Right atrium auricular region (tissue), 2 donors: ENCODE results near the gene C5orf63. TPM values are rescaled to one million over a fixed set of nuclear protein-coding genes. Genes with fewer than 3 reads are reported as not detected.

ENCODE experiments used
- DNase-seq: peaks from one replicate; pipeline ENCODE4 v3.0.0-alpha.2; 2019; ENCODE audit warnings: low spot score
- H3K27ac ChIP-seq, 2 donors: fragments of 200-600 bp; sonication (generic); 1 replicate in 1 of 2; 2 replicates in 1 of 2; pipeline ENCODE4 v1.5.1; 2016 to 2019
- H3K27me3 ChIP-seq, 2 donors: fragments of 200-600 bp; sonication (generic); one replicate each; pipeline versions ENCODE4 v1.5.1 to v1.6.0; 2017 to 2019
- H3K36me3 ChIP-seq: fragments of 200-600 bp; sonication (generic); one replicate; pipeline ENCODE4 v1.5.1; 2016
- H3K4me1 ChIP-seq, 2 donors: fragments of 200-600 bp; sonication (generic); one replicate each; pipeline versions ENCODE4 v1.5.1 to v1.6.0; 2017 to 2019
- H3K4me3 ChIP-seq, 2 donors: fragments of 200-600 bp; sonication (generic); 1 replicate in 1 of 2; 2 replicates in 1 of 2; pipeline ENCODE4 v1.5.1; 2017 to 2019; ENCODE audit warnings: mild to moderate bottlenecking in 1 of 2, moderate library complexity in 1 of 2
- H3K9me3 ChIP-seq, 2 donors: fragments of 200-600 bp; sonication (generic); one replicate each; pipeline ENCODE4 v1.5.1; 2019
- CTCF ChIP-seq, 2 donors: fragments of 200-600 bp; sonication (generic); IDR thresholded peaks; one replicate each; pipeline ENCODE4 v1.5.1; 2019; ENCODE audit warnings: antibody characterized with exemption in 2 of 2
- total RNA-seq, 2 donors: library from RNA; depleted of rRNA; stranded (reverse); fragments of >200 nt; gene quantifications; one replicate each; pipeline ENCODE4 v1.1.0, GENCODE V29; 2016

Gene C5orf63
- total RNA-seq, 2 donors from 2014 or later = 1.7 to 2.8 TPM

GRCh38 chr5:127063257-127063913, 9.9 kb downstream of the C5orf63 start:
- no peak for DNase-seq
- H3K4me3 ChIP-seq = no peak overlapping the region
- no peaks in the 10 kb centered on the region for H3K27me3 ChIP-seq
- peaks cover 0 to under 1% of the 10 kb centered on the region in 2 donors for H3K4me1 ChIP-seq
- H3K27ac ChIP-seq = no peak overlapping the region
- H3K9me3 ChIP-seq = no peaks in the 10 kb centered on the region
- no peak for TF ChIP-seq CTCF (IDR thresholded peaks at IDR 0.05)
- no peaks in the 10 kb centered on the region for H3K36me3 ChIP-seq

- Histone ChIP-seq H3K27ac (no peak overlapping the region), H3K36me3 (no peaks in the 10 kb centered on the region), H3K27me3 (no peaks in the 10 kb centered on the region), H3K9me3 (no peaks in the 10 kb centered on the region), H3K4me1 (no peaks in the 10 kb centered on the region), H3K4me3 (no peak overlapping the region)
- TF ChIP-seq CTCF (IDR thresholded peaks at IDR 0.05) = no peak
- DNase-seq = no peak
Measured at GRCh38 chr5:127061956-127062355, 11.3 kb downstream of the C5orf63 start.

- H3K4me3 ChIP-seq = no peak overlapping the region
- no peak for DNase-seq
- H3K4me1 ChIP-seq = no peaks in the 10 kb centered on the region
- no peaks in the 10 kb centered on the region for H3K9me3 ChIP-seq
- no peak for TF ChIP-seq CTCF (IDR thresholded peaks at IDR 0.05)
- no peaks in the 10 kb centered on the region for H3K27me3 ChIP-seq
- no peaks in the 10 kb centered on the region for H3K36me3 ChIP-seq
- no peak overlapping the region for H3K27ac ChIP-seq
Measured at GRCh38 chr5:127061537-127061936, 11.8 kb downstream of the C5orf63 start.

GRCh38 chr5:127060470-127060985, 12.8 kb downstream of the C5orf63 start:
- Histone ChIP-seq H3K36me3 (no peaks in the 10 kb centered on the region), H3K4me1 (no peaks in the 10 kb centered on the region), H3K9me3 (no peaks in the 10 kb centered on the region), H3K27ac (no peak overlapping the region), H3K4me3 (no peak overlapping the region), H3K27me3 (no peaks in the 10 kb centered on the region)
- DNase-seq = no peak
- TF ChIP-seq CTCF (IDR thresholded peaks at IDR 0.05) = no peak

GRCh38 chr5:127056896-127057295, 16.4 kb downstream of the C5orf63 start:
- Histone ChIP-seq H3K4me1 (no peaks in the 10 kb centered on the region), H3K9me3 (no peaks in the 10 kb centered on the region)
- DNase-seq = no peak

More at GRCh38 chr5:127056896-127057295, 16.4 kb downstream of the C5orf63 start:
- Histone ChIP-seq H3K4me3 (no peak overlapping the region), H3K36me3 (no peaks in the 10 kb centered on the region), H3K27me3 (no peaks in the 10 kb centered on the region), H3K27ac (no peak overlapping the region)
- no peak for TF ChIP-seq CTCF (IDR thresholded peaks at IDR 0.05)
